Endothelial cell of umbilical vein (primary cell): ENCODE data around the gene ARHGEF39. TPM values are rescaled to one million over a fixed set of nuclear protein-coding genes. Genes with fewer than 3 reads are reported as not detected.

Experiments used
- BruUV-seq: library from RNA; stranded (reverse); fragments of 400-500 nt; replicated peaks from 2 replicates; lab custom pipeline; 2021; lab: Mats Ljungman, UMichigan
- CTCF ChIA-PET: fragments of 300-600, 350-600 bp; sonication (Branson Sonifier 250); formaldehyde crosslinking; loops from one replicate; lab custom pipeline; 2021; ENCODE audit warnings: antibody characterized with exemption, inconsistent platforms; lab: Charles Lee
- POLR2A ChIA-PET: fragments of 300-600, 350-600 bp; sonication (Branson Sonifier 250); formaldehyde crosslinking; loops from one replicate; lab custom pipeline; 2021; ENCODE audit warnings: antibody characterized with exemption, inconsistent platforms; lab: Charles Lee
- DNase-seq: peaks from one replicate; pipeline ENCODE4 v3.0.0-alpha.2; 2011; ENCODE audit warnings: low read depth, low spot score
- FAIRE-seq: peaks from 2 replicates; lab custom pipeline; 2011; peaks lifted over from hg19 to GRCh38; lab: Jason Lieb, UNC
- H2AFZ ChIP-seq: 2 replicates; pipeline ENCODE4 v1.6.0; 2012; ENCODE audit warnings: low read depth, low read length, control low read depth, inconsistent platforms
- H3K27ac ChIP-seq: 2 replicates; pipeline ENCODE4 v1.5.1; 2011; ENCODE audit warnings: low read depth, mild to moderate bottlenecking, control low read depth, low read length, moderate library complexity; ENCODE audit not compliant: insufficient read depth
- H3K27me3 ChIP-seq, 2 experiments: 2 replicates each; pipeline versions ENCODE4 v1.6.0 to v1.6.1; 2011; ENCODE audit warnings: low read length in 2 of 2, mixed read lengths in 1 of 2; ENCODE audit not compliant: control insufficient read depth in 2 of 2, insufficient read depth in 2 of 2
- H3K36me3 ChIP-seq, 2 experiments: 2 replicates in 1 of 2; 3 replicates in 1 of 2; pipeline ENCODE4 v1.5.1; 2011; ENCODE audit warnings: low read length in 2 of 2, mild to moderate bottlenecking in 1 of 2, moderate library complexity in 1 of 2; ENCODE audit not compliant: control insufficient read depth in 2 of 2, insufficient read depth in 2 of 2; ENCODE audit errors: extremely low read depth in 1 of 2
- H3K4me1 ChIP-seq: 3 replicates; pipeline ENCODE4 v1.5.1; 2011; ENCODE audit warnings: mild to moderate bottlenecking, low read length; ENCODE audit not compliant: control insufficient read depth, insufficient read depth; ENCODE audit errors: extremely low read depth
- H3K4me2 ChIP-seq: 2 replicates; pipeline ENCODE4 v1.6.1; 2011; ENCODE audit warnings: low read length, control low read depth, mixed read lengths; ENCODE audit not compliant: insufficient read depth
- H3K4me3 ChIP-seq, 3 experiments: fragments of 200-600 bp in 1 of 3; sonication (generic), shearing (Covaris generic) in 1 of 3; replicated peaks in 1 of 3; 2 replicates each; pipeline ENCODE4 v1.5.1; 2011 to 2016; ENCODE audit warnings: control low read depth in 3 of 3, low read length in 3 of 3, mild to moderate bottlenecking in 2 of 3, inconsistent platforms in 1 of 3, low read depth in 1 of 3, moderate library complexity in 1 of 3; ENCODE audit not compliant: insufficient read depth in 1 of 3
- H3K79me2 ChIP-seq: 2 replicates; pipeline ENCODE4 v1.6.0; 2012; ENCODE audit warnings: low read length, inconsistent platforms; ENCODE audit not compliant: control insufficient read depth, insufficient read depth
- H3K9ac ChIP-seq: replicated peaks from 2 replicates; pipeline ENCODE3; 2011; ENCODE audit warnings: low read length, control low read depth; ENCODE audit not compliant: insufficient read depth; ENCODE audit errors: extremely low read depth
- H3K9me1 ChIP-seq: replicated peaks from 3 replicates; pipeline ENCODE4 v1.6.0; 2011; ENCODE audit warnings: mild to moderate bottlenecking, low read length; ENCODE audit not compliant: control insufficient read depth, insufficient read depth; ENCODE audit errors: extremely low read depth
- H3K9me3 ChIP-seq: replicated peaks from 2 replicates; pipeline ENCODE4 v1.5.1; 2012; ENCODE audit warnings: low read length, inconsistent platforms; ENCODE audit not compliant: control insufficient read depth, insufficient read depth
- H4K20me1 ChIP-seq: replicated peaks from 2 replicates; pipeline ENCODE3; 2011; ENCODE audit warnings: mild to moderate bottlenecking, low read length; ENCODE audit not compliant: control insufficient read depth, insufficient read depth; ENCODE audit errors: extremely low read depth
- CTCF ChIP-seq, 2 donors: IDR thresholded peaks; 1 replicate in 1 of 2; 2 replicates in 1 of 2; pipeline ENCODE4 v1.5.1; 2011; ENCODE audit warnings: low read length in 2 of 2, mild to moderate bottlenecking in 2 of 2, moderate library complexity in 2 of 2, control low read depth in 1 of 2, inconsistent platforms in 1 of 2, low read depth in 1 of 2; ENCODE audit not compliant: insufficient read depth in 1 of 2; ENCODE audit errors: extremely low read depth in 1 of 2
- EZH2 ChIP-seq: IDR thresholded peaks from 2 replicates; pipeline ENCODE4 v1.6.1; 2012; ENCODE audit warnings: borderline replicate concordance, low read depth, mild to moderate bottlenecking, moderate library complexity, low read length, inconsistent platforms; ENCODE audit not compliant: severe bottlenecking
- FOS ChIP-seq: IDR thresholded peaks from 2 replicates; pipeline ENCODE4 v1.6.1; 2011; ENCODE audit warnings: mild to moderate bottlenecking, low read length, moderate library complexity, borderline replicate concordance; ENCODE audit not compliant: insufficient read depth
- GATA2 ChIP-seq: IDR thresholded peaks from 2 replicates; pipeline ENCODE4 v1.7.0; 2011; ENCODE audit warnings: low read depth, mild to moderate bottlenecking, moderate library complexity, mixed read lengths, low read length; ENCODE audit not compliant: insufficient read length, insufficient read depth
- JUN ChIP-seq: IDR thresholded peaks from 2 replicates; pipeline ENCODE4 v1.6.1; 2011; ENCODE audit warnings: borderline replicate concordance, low read depth; ENCODE audit not compliant: insufficient read length, insufficient read depth
- MAX ChIP-seq: IDR thresholded peaks from 2 replicates; pipeline ENCODE4 v1.6.1; 2011; ENCODE audit not compliant: insufficient read depth, insufficient read length
- MYC ChIP-seq: IDR thresholded peaks from one replicate; pipeline ENCODE4 v1.6.1; 2011; ENCODE audit warnings: mild to moderate bottlenecking, low read depth, low read length
- POLR2A ChIP-seq: IDR thresholded peaks from 2 replicates; pipeline ENCODE4 v1.6.1; 2012; ENCODE audit warnings: low read depth, mild to moderate bottlenecking, control low read depth, low read length
- POLR2AphosphoS5 ChIP-seq: IDR thresholded peaks from 2 replicates; pipeline ENCODE4 v1.6.1; 2012; ENCODE audit warnings: low read depth, mild to moderate bottlenecking, control low read depth, low read length, moderate library complexity; ENCODE audit not compliant: insufficient read depth
- dilution Hi-C: fragments of 300-500 bp; cut with MboI; formaldehyde crosslinking; loops from one replicate; pipeline ENCODE4 v1.15.0; 2019; ENCODE audit warnings: low sequenced_read_pairs; ENCODE audit not compliant: extremely low pct_ligation_motif_present
- intact Hi-C: fragments of 100-400 bp; cut with micrococcal nuclease; formaldehyde crosslinking; loops from one replicate; pipeline ENCODE4 v1.10.0; 2022
- polyA plus RNA-seq, 4 experiments: library from polyadenylated mRNA; depleted of rRNA in 3 of 4; stranded (reverse) in 3 of 4; unstranded in 1 of 4; fragments of >200 nt; gene quantifications; 2 replicates each; pipeline versions ENCODE4 v1.2.1 to v1.2.3, GENCODE V29; 2011 to 2012; ENCODE audit warnings: missing spikeins in 1 of 4
- total RNA-seq: library from RNA; stranded (reverse); gene quantifications from 2 replicates; pipeline ENCODE4 v1.2.3, GENCODE V29; 2021

The ARHGEF39 gene
- total and polyA plus RNA-seq, 2 donors (not counting 3 experiments of a cell fraction or from before 2014, with no cell fraction given) = 4.7 to 6.5 TPM

- TF ChIP-seq GATA2 (no peak), FOS (no peak), EZH2 (no peak), MYC (no peak), MAX (no peak), POLR2A (no peak), JUN (no peak)
- H3K9me3 ChIP-seq = no peaks in the 10 kb centered on the region
- ChIA-PET POLR2A (no interaction called here), CTCF (interaction anchor here (0.6 to 4.4 kb wide), 9 partner anchors 9 to 76 kb away, joined by 3 to 36 read pairs (median 4); partner anchors contain the start of gene CD72)
- no peaks in the 10 kb centered on the region for H3K9me1 ChIP-seq
- H3K27me3 ChIP-seq = peaks cover 0 to 5% of the 10 kb centered on the region in 2 experiments
- no peak overlapping the region for H3K27ac ChIP-seq
- no peak overlapping the region for H3K4me3 ChIP-seq
- H4K20me1 ChIP-seq = no peaks in the 10 kb centered on the region
- H3K4me2 ChIP-seq = no peak overlapping the region
- no peak overlapping the region for H2AFZ ChIP-seq
- dilution Hi-C loops (no loop called here), intact Hi-C loops (no loop called here)
- BruUV-seq = no TSS peak
- no peaks in the 10 kb centered on the region for H3K4me1 ChIP-seq
- FAIRE-seq (no peak), DNase-seq (no peak)
- H3K36me3 ChIP-seq = no peaks in the 10 kb centered on the region
- H3K79me2 ChIP-seq = no peaks in the 10 kb centered on the region
- no peak overlapping the region for H3K9ac ChIP-seq
Measured at GRCh38 chr9:35628389-35628991, 36.5 kb downstream of the ARHGEF39 start.

GRCh38 chr9:35627575-35627974 is 37.4 kb downstream of the ARHGEF39 start:
- Histone ChIP-seq H3K4me1 (no peaks in the 10 kb centered on the region), H3K36me3 (no peaks in the 10 kb centered on the region), H3K27me3 (peaks cover 0 to 5% of the 10 kb centered on the region in 2 experiments), H3K9ac (no peak overlapping the region), H2AFZ (no peak overlapping the region), H3K9me3 (no peaks in the 10 kb centered on the region), H4K20me1 (no peaks in the 10 kb centered on the region), H3K27ac (no peak overlapping the region), H3K4me3 (no peak overlapping the region), H3K9me1 (no peaks in the 10 kb centered on the region), H3K79me2 (no peaks in the 10 kb centered on the region), H3K4me2 (no peak overlapping the region)
- CTCF ChIA-PET = interaction anchor here (0.9 to 4.4 kb wide), 3 partner anchors 8 to 30 kb away, joined by 3 to 36 read pairs (median 4); no protein-coding TSS in a partner anchor
- intact Hi-C loops = no loop called here
- no peak for DNase-seq
- POLR2A ChIA-PET = no interaction called here
- BruUV-seq = no TSS peak
- TF ChIP-seq MYC = no peak
- no peak for TF ChIP-seq CTCF (IDR thresholded peaks at IDR 0.05; ENCODE audit: extremely low read depth in 1 of 2, insufficient read depth in 1 of 2, low read depth in 1 of 2, low read length in 2 of 2)
- TF ChIP-seq MAX = no peak
- no peak for TF ChIP-seq EZH2
- TF ChIP-seq POLR2AphosphoS5 = no peak
- no peak for TF ChIP-seq GATA2
- TF ChIP-seq POLR2A = no peak
- TF ChIP-seq JUN = no peak
- TF ChIP-seq FOS = no peak
- FAIRE-seq = no peak
- dilution Hi-C loops = no loop called here
